Activated CD4-positive, alpha-beta T cell treated with anti-CD3 and anti-CD28 coated beads for 24 hours (primary cell): ENCODE measurements around the gene TAP1.

ENCODE experiments used
- DNase-seq, 2 donors: peaks; one replicate each; pipeline ENCODE4 v3.0.0-alpha.2; 2020; ENCODE audit warnings: low read depth in 2 of 2

The TAP1 gene

DNA sequence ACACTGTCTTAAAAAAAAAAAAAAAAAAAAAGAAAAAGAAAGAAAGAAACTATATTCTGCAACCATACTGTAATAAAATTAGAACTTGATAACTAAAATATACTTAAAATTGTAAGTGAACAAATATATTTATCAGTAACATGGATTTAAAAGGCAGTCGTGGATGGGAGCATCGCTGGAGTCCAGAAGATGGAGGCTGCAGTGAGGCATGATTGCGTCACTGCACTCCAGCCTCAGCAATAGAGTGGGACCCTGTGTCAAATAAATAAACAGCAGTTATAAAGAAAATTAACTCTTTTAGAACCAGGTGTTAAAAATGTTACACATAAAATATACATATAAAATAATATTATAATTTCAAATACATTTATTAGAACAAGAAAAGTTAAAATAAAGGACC lies 9.2 kb upstream of the TAP1 start:
- no peak for DNase-seq

DNA sequence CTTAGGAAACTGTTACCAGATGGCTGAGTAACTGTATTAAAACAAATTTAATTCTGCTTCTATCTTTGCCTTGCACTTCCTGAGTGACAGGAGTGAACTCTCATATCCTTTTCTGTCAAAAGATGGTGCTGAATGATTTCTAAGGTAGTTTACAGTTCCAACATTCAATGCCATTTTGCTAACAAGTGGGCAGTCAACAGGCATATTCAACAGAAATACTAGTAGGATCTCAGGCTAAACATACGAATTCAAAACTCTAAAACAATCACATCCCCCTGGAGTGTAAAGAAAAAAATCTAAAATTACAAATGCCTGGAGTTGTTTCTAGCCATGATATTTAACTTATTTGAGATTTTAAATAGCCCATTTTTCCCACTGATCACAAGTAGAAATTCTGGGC lies 7.2 kb upstream of the TAP1 start:
- DNase-seq = no peak

GRCh38 chr6:32858194-32858593 lies 4.7 kb upstream of the TAP1 start:
- no peak for DNase-seq

- DNase-seq = no peak
Observed at GRCh38 chr6:32857156-32857891, 3.8 kb upstream of the TAP1 start.

- DNase-seq = no peak
Observed at GRCh38 chr6:32855467-32856174, 2.1 kb upstream of the TAP1 start.

GRCh38 chr6:32854376-32855178 lies 1.1 kb upstream of the TAP1 start:
- DNase-seq = no peak

DNA sequence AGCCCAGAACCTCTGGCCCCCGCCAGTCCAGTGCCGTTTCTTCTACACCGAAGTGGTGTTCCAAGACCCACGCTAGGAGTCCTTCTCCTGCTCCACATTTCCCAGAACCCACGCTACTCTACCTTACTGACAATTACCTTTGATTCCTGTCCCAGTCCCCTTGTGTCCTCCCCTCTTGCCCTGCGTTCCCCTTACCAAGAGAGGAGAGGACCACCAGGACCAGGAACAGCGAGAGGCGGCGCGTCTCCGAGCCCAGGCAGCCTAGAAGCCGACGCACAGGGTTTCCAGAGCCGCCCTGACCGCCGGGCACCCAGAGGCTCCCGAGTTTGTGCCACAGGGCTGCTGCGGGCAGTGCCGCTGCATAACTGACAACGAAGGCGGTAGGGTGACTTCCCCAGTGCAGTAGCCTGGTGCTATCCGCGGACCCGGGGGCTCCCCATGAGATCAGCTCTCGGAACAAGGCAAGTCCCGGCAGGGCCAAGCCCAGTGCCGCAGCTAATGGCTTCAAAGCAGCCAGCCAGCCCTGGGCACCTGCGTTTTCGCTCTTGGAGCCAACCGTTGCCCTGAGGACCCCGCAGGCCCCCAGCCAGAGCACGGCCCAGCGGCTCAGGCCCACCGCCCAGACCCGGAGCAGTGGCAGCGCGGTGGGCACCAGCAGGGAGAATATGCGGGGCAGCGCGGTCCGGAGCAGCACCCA lies 512 bp downstream of the TAP1 start:
- no peak for DNase-seq

GRCh38 chr6:32852018-32852843 lies 1.3 kb downstream of the TAP1 start:
- DNase-seq = no peak

DNA sequence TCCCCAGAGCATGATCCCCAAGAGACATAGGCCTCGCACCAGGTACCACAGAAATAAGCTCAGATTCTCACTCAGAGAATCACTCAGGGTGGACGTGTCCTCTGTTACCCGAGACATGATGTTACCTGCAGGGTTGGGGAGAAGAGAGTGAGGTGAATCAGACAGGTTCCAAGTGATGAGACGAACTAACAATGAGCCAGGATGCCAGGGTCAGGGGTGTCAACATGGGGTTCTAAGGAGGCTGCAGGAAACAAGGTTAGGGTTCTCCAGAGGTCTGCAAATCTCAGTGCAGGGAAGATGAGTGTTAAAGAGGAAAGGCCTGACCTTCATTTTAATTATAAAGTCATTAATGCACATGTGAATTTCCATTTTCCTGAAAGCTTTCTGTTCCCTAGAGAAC lies 2.5 kb downstream of the TAP1 start:
- no peak for DNase-seq

GRCh38 chr6:32849126-32849525 lies 4.4 kb downstream of the TAP1 start:
- DNase-seq = no peak

- no peak for DNase-seq
Observed at GRCh38 chr6:32847795-32848194, 5.7 kb downstream of the TAP1 start.

DNA sequence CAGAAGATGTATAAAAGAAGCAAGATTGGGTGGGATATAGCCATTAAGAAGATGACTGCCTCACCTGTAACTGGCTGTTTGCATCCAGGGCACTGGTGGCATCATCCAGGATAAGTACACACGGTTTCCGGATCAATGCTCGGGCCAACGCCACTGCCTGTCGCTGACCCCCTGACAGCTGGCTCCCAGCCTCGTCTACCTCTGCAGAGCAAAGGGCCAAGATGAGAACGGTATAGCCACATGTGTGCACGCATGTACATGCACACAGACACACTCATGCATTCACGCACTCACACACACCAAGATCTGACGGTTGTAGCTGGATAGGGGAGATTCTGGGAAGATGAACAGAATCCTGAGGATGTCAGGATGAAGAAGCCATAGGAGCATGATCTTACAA lies 6.5 kb downstream of the TAP1 start:
- no peak for DNase-seq

DNA sequence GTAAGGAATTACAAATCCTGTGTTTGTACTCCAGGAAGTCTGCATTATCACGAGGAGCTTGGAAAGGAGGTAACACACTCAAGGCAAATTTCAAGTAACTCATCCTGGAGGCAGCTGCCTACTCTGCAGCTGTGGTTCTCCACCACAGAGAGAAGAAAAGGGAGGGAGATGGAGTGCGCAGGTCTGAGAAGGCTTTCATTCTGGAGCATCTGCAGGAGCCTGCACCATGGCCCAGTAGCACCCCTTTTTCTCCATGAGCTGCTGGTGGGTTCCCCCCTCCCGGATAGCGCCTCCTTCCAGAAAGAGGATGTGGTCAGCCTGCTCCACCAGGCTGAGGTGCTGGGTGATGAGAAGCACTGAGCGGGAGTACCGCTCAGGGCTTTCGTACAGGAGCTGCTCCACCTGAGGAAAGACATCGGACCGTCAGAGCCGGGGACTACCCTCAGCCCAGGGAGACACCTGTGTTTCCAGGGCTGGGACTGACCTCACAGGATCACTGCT lies 8.1 kb downstream of the TAP1 start:
- DNase-seq = no peak

- DNase-seq = no peak
Observed at GRCh38 chr6:32844839-32845383, 8.6 kb downstream of the TAP1 start.

DNA sequence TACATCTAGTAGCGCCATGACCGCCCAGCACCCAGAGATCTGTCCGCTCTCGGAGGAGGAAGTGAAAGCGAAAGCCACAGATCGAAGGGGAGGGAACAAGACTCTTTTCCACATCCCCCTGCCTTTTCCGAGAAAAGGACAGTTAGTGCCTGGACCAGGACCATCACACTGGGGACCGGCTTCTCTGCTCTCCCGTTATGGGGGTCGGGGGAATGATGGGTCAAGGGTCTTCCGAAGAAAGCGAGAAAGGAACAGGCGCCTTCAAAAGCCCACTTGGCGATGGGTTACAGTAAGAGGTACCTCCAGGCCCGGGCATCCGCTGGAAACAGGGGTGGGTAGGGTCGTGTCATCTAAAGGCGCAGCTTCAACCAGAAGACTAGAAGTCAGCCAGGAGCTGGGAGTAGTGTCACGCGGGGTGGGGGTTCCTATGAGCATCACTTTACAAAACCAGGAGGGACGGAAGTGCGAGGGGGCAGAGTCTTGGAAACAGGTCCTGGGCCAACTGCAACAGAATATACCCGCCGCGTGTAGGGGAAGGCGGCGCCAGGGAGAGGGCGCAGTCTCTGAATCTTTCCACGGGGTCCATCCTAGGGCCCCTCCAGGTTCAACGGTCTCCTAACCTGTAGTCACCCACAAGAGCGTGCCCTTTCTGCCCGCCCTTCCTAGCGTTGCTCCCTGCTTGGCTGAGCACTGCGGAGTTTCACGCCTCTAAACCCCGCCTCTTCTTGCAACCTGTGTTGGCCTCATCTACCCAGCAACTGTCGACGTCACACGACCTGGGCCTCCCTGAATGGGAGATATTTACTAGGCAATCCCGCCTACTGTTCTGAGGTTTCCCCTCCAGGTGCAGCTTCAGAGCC lies 9.3 kb downstream of the TAP1 start, which contains the start of gene PSMB8:
Gene PSMB8, minus strand, starts transcription at position 69 of the 860 bp plus-strand sequence. Its CDS starts 51 bp downstream, at position 18.
- peak; percentile 94 to 98 for DNase-seq

DNA sequence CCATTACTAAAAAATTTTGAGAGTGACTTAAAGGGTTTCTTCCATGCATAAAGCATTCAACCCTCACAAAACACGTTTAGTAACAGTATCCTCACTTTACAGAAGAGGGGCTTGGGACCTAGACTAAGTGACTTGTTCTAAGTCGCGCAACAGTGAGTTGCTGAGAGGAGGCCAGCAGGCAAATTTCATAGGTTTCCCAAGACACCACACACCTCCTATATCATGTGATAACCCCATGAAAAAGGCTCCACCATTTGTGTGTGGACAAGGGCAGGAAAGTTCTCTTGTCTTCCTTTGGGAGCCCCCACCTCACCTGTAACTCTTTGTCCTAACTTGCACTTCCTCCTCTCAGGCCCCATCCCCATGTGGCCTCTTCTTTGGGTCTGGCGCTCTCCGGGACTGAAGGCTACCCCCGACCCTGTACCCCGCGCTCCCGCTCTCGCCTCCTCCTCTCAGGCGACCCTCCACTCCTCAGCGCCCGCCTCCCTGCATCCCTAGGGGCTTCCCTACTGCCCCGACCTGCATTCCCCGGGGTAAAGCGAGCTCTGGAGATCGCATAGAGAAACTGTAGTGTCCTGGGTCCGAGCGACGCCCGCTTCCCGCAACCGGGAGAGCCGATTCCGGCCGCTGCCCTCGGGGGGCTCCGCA lies 10.0 kb downstream of the TAP1 start:
- DNase-seq = no peak

GRCh38 chr6:32842690-32843089 lies 10.8 kb downstream of the TAP1 start:
- DNase-seq = no peak

- DNase-seq = no peak
Observed at GRCh38 chr6:32842021-32842650, 11.4 kb downstream of the TAP1 start.
